Neuronal stem cell (in vitro differentiated cells): ENCODE measurements around the gene IMP4.

Experiments
- DNase-seq: peaks from one replicate; pipeline ENCODE4 v3.0.0-alpha.2; 2013; ENCODE audit warnings: low spot score
- H2AFZ ChIP-seq: one replicate; pipeline ENCODE4 v1.6.1; 2013; ENCODE audit warnings: mild to moderate bottlenecking, low read length, inconsistent platforms
- H2AK5ac ChIP-seq: 2 replicates; pipeline ENCODE4 v1.6.1; 2013; ENCODE audit warnings: low read depth, mild to moderate bottlenecking, inconsistent platforms, low read length, moderate library complexity, mixed read lengths
- H2BK120ac ChIP-seq: 2 replicates; pipeline ENCODE4 v1.6.1; 2013; ENCODE audit warnings: low read depth, mild to moderate bottlenecking, inconsistent platforms, low read length, moderate library complexity, mixed read lengths
- H2BK12ac ChIP-seq: one replicate; pipeline ENCODE4 v1.6.1; 2013; ENCODE audit warnings: low read length, inconsistent platforms
- H2BK15ac ChIP-seq: 2 replicates; pipeline ENCODE4 v1.6.1; 2013; ENCODE audit warnings: mild to moderate bottlenecking, low read length, inconsistent platforms, mixed read lengths
- H2BK5ac ChIP-seq: one replicate; pipeline ENCODE4 v1.6.1; 2013; ENCODE audit warnings: inconsistent platforms, mild to moderate bottlenecking, low read length, moderate library complexity
- H3K14ac ChIP-seq: one replicate; pipeline ENCODE4 v1.6.1; 2013; ENCODE audit warnings: low read length, inconsistent platforms
- H3K18ac ChIP-seq: 2 replicates; pipeline ENCODE4 v1.6.1; 2013; ENCODE audit warnings: low read length, inconsistent platforms
- H3K23ac ChIP-seq: 2 replicates; pipeline ENCODE4 v1.6.1; 2013; ENCODE audit warnings: low read depth, mild to moderate bottlenecking, mixed read lengths, low read length, inconsistent platforms; ENCODE audit not compliant: poor library complexity
- H3K27ac ChIP-seq: replicated peaks from 3 replicates; pipeline ENCODE4 v1.5.1; 2013; ENCODE audit warnings: low read length, inconsistent platforms
- H3K27me3 ChIP-seq, 3 experiments: 2 replicates each; pipeline ENCODE4 v1.6.1; 2013; ENCODE audit warnings: low read length in 3 of 3, mild to moderate bottlenecking in 2 of 3, inconsistent platforms in 1 of 3, low read depth in 1 of 3, mixed read lengths in 1 of 3, moderate library complexity in 1 of 3; ENCODE audit not compliant: control insufficient read depth in 3 of 3, insufficient read depth in 3 of 3
- H3K36me3 ChIP-seq, 2 donors: replicated peaks in 1 of 2; 2 replicates each; pipeline ENCODE4 v1.6.1; 2013; ENCODE audit warnings: low read length in 2 of 2; ENCODE audit not compliant: control insufficient read depth in 2 of 2, insufficient read depth in 2 of 2
- H3K4ac ChIP-seq: 2 replicates; pipeline ENCODE4 v1.6.1; 2013; ENCODE audit warnings: inconsistent platforms, mild to moderate bottlenecking, low read length, moderate library complexity
- H3K4me1 ChIP-seq, 2 donors: 1 replicate in 1 of 2; 2 replicates in 1 of 2; pipeline ENCODE4 v1.6.1; 2013; ENCODE audit warnings: low read length in 2 of 2, low read depth in 1 of 2; ENCODE audit not compliant: control insufficient read depth in 2 of 2, insufficient read depth in 1 of 2
- H3K4me2 ChIP-seq: one replicate; pipeline ENCODE4 v1.6.1; 2013; ENCODE audit warnings: mild to moderate bottlenecking, low read length, inconsistent platforms; ENCODE audit not compliant: insufficient read depth, poor library complexity, severe bottlenecking
- H3K4me3 ChIP-seq, 2 donors: 2 replicates each; pipeline ENCODE4 v1.5.1; 2013; ENCODE audit warnings: low read length in 2 of 2, mild to moderate bottlenecking in 2 of 2, inconsistent platforms in 1 of 2, moderate library complexity in 1 of 2
- H3K79me1 ChIP-seq: one replicate; pipeline ENCODE4 v1.6.1; 2013; ENCODE audit warnings: low read depth, mild to moderate bottlenecking, inconsistent platforms, low read length, moderate library complexity
- H3K9ac ChIP-seq: one replicate; pipeline ENCODE4 v1.6.1; 2013; ENCODE audit warnings: mild to moderate bottlenecking, low read depth, low read length, inconsistent platforms; ENCODE audit not compliant: poor library complexity
- H3K9me3 ChIP-seq, 2 donors: replicated peaks in 1 of 2; 2 replicates each; pipeline versions ENCODE3 to v1.6.1; 2013; ENCODE audit warnings: low read length in 2 of 2, mild to moderate bottlenecking in 2 of 2, inconsistent platforms in 1 of 2, low read depth in 1 of 2, mixed read lengths in 1 of 2, moderate library complexity in 1 of 2; ENCODE audit not compliant: control insufficient read depth in 2 of 2, insufficient read depth in 1 of 2
- H4K8ac ChIP-seq: one replicate; pipeline ENCODE4 v1.6.1; 2013; ENCODE audit warnings: low read depth, mild to moderate bottlenecking, inconsistent platforms, low read length, moderate library complexity
- H4K91ac ChIP-seq: one replicate; pipeline ENCODE4 v1.6.1; 2013; ENCODE audit warnings: low read length, low read depth, mild to moderate bottlenecking, inconsistent platforms; ENCODE audit not compliant: poor library complexity
- WGBS, 2 donors: extraction: QIAGEN DNeasy Blood & Tissue Kit; methylation state at CpG; one replicate each; pipeline ENCODE4 v1.1.7; 2013; ENCODE audit warnings: missing lambda C conversion rate in 2 of 2, mixed read lengths in 1 of 2; ENCODE audit not compliant: insufficient read length in 2 of 2, insufficient replicate concordance in 1 of 2; ENCODE audit errors: extremely low coverage in 2 of 2; 5-methylcytosine and 5-hydroxymethylcytosine counted together

IMP4 gene

DNA sequence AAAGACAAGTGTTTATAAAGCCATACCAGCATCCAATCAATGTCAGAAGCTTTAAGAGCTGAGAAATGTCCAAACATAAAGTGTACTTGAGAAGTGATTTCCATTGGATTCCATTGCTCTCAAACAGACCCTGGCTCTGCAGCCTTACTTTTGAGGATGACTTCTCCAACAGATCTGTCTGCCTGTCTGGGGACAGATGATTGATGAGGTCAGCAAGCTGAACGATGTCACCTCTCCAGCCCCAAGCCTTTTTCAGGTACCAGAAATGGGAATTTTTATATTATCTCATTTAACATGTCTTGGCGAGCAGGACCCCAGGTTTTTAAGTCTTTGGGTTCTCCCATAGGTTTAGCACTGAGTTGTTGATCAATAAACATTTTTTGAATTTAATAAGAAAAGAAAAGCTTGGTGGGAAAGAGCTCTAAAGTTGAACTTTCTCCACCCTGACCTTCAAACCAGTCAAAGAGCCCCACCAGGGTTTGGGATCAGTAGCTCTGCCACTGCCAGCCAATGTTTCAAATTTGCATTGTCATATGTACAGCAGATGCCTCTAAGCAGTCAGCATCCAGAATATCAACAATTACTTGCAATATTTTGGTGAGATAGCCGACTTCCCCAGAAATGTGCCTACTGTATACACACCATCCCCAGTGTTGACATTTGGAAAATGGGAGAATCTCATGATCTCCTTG lies 35.7 kb downstream of the IMP4 start:
- Histone ChIP-seq H2BK5ac (no peak overlapping the region), H3K14ac (no peak overlapping the region), H4K91ac (no peak overlapping the region), H2BK15ac (no peak overlapping the region), H3K27ac (no peak overlapping the region), H3K36me3 (no peaks in the 10 kb centered on the region), H2BK12ac (no peak overlapping the region), H3K27me3 (no peaks in the 10 kb centered on the region), H3K79me1 (no peaks in the 10 kb centered on the region), H3K18ac (no peak overlapping the region), H4K8ac (no peak overlapping the region), H3K4me3 (no peak overlapping the region), H2AFZ (no peak overlapping the region), H3K23ac (no peak overlapping the region), H2BK120ac (no peak overlapping the region), H3K4ac (no peak overlapping the region), H3K4me2 (no peak overlapping the region), H3K9ac (no peak overlapping the region), H3K9me3 (no peaks in the 10 kb centered on the region), H3K4me1 (no peaks in the 10 kb centered on the region), H2AK5ac (no peak overlapping the region)
- WGBS, 2 donors, result no CpG with 5 or more reads among the region's 3 CpGs
- DNase-seq, result no peak

- H3K18ac ChIP-seq, result no peak overlapping the region
- H3K4me2 ChIP-seq, result no peak overlapping the region
- no peak for DNase-seq
- H3K27ac ChIP-seq, result no peak overlapping the region
- H4K91ac ChIP-seq, result no peak overlapping the region
- H2BK12ac ChIP-seq, result no peak overlapping the region
- no peak overlapping the region for H3K9ac ChIP-seq
- no peak overlapping the region for H2BK120ac ChIP-seq
- no peaks in the 10 kb centered on the region for H3K9me3 ChIP-seq
- H3K27me3 ChIP-seq, result no peaks in the 10 kb centered on the region
- H2BK15ac ChIP-seq, result no peak overlapping the region
- no peak overlapping the region for H4K8ac ChIP-seq
- no peaks in the 10 kb centered on the region for H3K4me1 ChIP-seq
- no peak overlapping the region for H3K4ac ChIP-seq
- no peak overlapping the region for H2BK5ac ChIP-seq
- H3K79me1 ChIP-seq, result no peaks in the 10 kb centered on the region
- no peak overlapping the region for H3K23ac ChIP-seq
- H3K36me3 ChIP-seq, result no peaks in the 10 kb centered on the region
- no peak overlapping the region for H2AK5ac ChIP-seq
- no peak overlapping the region for H2AFZ ChIP-seq
- WGBS, 2 donors, result no CpG with 5 or more reads among the region's 3 CpGs
- no peak overlapping the region for H3K4me3 ChIP-seq
- H3K14ac ChIP-seq, result no peak overlapping the region
These were observed 36.2 kb downstream of the IMP4 start for GRCh38 chr2:130378898-130379214.

DNA sequence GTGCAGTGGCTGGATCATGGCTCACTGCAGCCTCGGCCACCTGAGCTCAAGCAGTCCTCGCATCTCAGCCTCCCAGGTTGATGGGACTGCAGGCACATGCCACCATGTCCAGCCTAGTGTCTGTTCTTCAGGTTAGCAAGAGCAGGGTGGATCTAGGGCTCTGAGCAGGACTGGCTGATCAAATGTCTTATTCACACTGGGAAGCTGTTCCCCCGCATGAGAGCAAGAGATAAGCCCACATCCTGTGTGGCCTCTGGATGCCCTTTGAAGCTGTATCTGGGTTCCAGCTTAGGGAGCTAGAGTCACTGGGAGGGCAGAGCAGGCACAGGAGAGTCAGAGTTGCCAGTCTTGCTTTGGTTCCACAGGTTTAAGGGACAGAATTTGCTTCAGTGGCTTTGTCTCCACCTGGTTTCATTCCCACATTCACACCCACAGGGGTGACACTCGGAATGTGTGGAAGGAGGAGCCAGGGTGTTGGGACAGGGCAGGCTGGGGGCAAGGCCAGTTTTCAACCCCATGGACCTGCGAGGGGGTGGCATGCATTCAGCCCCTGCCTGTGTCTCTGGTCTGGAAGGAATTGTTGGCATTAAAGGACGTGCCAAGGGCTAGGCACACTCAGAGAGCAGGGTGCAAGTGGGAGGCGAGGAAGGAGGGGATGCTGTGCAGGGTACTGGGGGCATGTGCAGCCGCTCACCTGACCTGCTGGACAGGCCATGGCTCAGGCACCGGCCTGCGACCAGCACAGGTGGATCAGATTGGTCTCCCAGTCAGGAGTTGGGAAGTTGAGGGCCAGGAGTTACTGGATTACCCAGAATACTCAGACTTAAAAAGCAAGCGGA lies 37.6 kb downstream of the IMP4 start:
- peak overlapping the region; percentile 6 for H2AK5ac ChIP-seq
- H2BK120ac ChIP-seq, result no peak overlapping the region
- H3K4me1 ChIP-seq, result no peaks in the 10 kb centered on the region
- H2BK5ac ChIP-seq, result no peak overlapping the region
- DNase-seq, result no peak
- H3K27me3 ChIP-seq, result no peaks in the 10 kb centered on the region
- peak overlapping the region; percentile 63 for H3K9ac ChIP-seq
- H3K14ac ChIP-seq, result no peak overlapping the region
- no peaks in the 10 kb centered on the region for H3K36me3 ChIP-seq
- H2AFZ ChIP-seq, result no peak overlapping the region
- no CpG with 5 or more reads among the region's 11 CpGs for WGBS, 2 donors
- no peak overlapping the region for H3K4me3 ChIP-seq
- H3K79me1 ChIP-seq, result no peaks in the 10 kb centered on the region
- peak overlapping the region; percentile 27 for H3K18ac ChIP-seq
- H4K91ac ChIP-seq, result no peak overlapping the region
- no peak overlapping the region for H2BK12ac ChIP-seq
- H3K4me2 ChIP-seq, result no peak overlapping the region
- H3K9me3 ChIP-seq, result no peaks in the 10 kb centered on the region
- H2BK15ac ChIP-seq, result no peak overlapping the region
- no peak overlapping the region for H4K8ac ChIP-seq
- H3K27ac ChIP-seq, result no peak overlapping the region
- no peak overlapping the region for H3K23ac ChIP-seq
- no peak overlapping the region for H3K4ac ChIP-seq

- H2AK5ac ChIP-seq, result no peak overlapping the region
- no peak overlapping the region for H3K23ac ChIP-seq
- H3K27me3 ChIP-seq, result no peaks in the 10 kb centered on the region
- no peak overlapping the region for H3K9ac ChIP-seq
- H3K4me1 ChIP-seq, result no peaks in the 10 kb centered on the region
- DNase-seq, result no peak
- WGBS, 2 donors, result no CpG with 5 or more reads among the region's 4 CpGs
- no peak overlapping the region for H3K4me2 ChIP-seq
- no peak overlapping the region for H2BK15ac ChIP-seq
- H2BK120ac ChIP-seq, result no peak overlapping the region
- no peaks in the 10 kb centered on the region for H3K9me3 ChIP-seq
- no peak overlapping the region for H3K27ac ChIP-seq
- H3K36me3 ChIP-seq, result no peaks in the 10 kb centered on the region
- no peaks in the 10 kb centered on the region for H3K79me1 ChIP-seq
- H3K4ac ChIP-seq, result no peak overlapping the region
- H3K14ac ChIP-seq, result no peak overlapping the region
- H2BK12ac ChIP-seq, result no peak overlapping the region
- no peak overlapping the region for H4K8ac ChIP-seq
- H3K18ac ChIP-seq, result no peak overlapping the region
- no peak overlapping the region for H3K4me3 ChIP-seq
- H2AFZ ChIP-seq, result no peak overlapping the region
- no peak overlapping the region for H2BK5ac ChIP-seq
- H4K91ac ChIP-seq, result no peak overlapping the region
These were observed 38.4 kb downstream of the IMP4 start for GRCh38 chr2:130381145-130381544.
